NCI-H345 (cell line): ENCODE measurements around the gene CD4.
A peak's percentile ranks its signal among the peaks of the same experiment; 100 is the strongest.
"Not testable (repeated sequence)": the region's sequence is repeated elsewhere in the genome, so short reads cannot be mapped to it uniquely, and the experiment has no call there.

Experiments used
- DNase-seq: peaks from one replicate; lab custom pipeline; 2025; lab: John Stamatoyannopoulos, UW

The CD4 gene

GRCh38 chr12:6868211-6869048 lies 79.1 kb downstream of the CD4 start:
- no peak for DNase-seq

GRCh38 chr12:6869049-6870021 lies 80.0 kb downstream of the CD4 start:
- DNase-seq = peak; percentile 84

- not testable (repeated sequence) for DNase-seq
Measured at GRCh38 chr12:6870304-6870703, 81.0 kb downstream of the CD4 start.
